ENCODE data around the gene KRTAP5-9. TPM values are rescaled to one million over a fixed set of nuclear protein-coding genes. Genes with fewer than 3 reads are reported as not detected.
"Not testable (repeated sequence)": the region's sequence is repeated elsewhere in the genome, so short reads cannot be mapped to it uniquely, and the experiment has no call there.

The KRTAP5-9 gene
- total and polyA plus RNA-seq, 2 donors = 0.54 TPM; not detected in 1

GRCh38 chr11:71576688-71577465, 28.7 kb downstream of the KRTAP5-9 start:
- not testable (repeated sequence) for DNase-seq (ENCODE audit: extremely low spot score)

GRCh38 chr11:71577469-71578004, 29.3 kb downstream of the KRTAP5-9 start:
- H3K4me1 ChIP-seq (ENCODE audit: insufficient read depth) = peaks cover 2% of the 10 kb centered on the region
- no peak overlapping the region for H3K4me3 ChIP-seq (ENCODE audit: low read depth, low read length)
- WGBS = 87% methylated on average over 7 of the region's 7 CpGs
- H3K27ac ChIP-seq (ENCODE audit: low read depth) = no peak overlapping the region
- no peak for DNase-seq (ENCODE audit: extremely low spot score)
- no peaks in the 10 kb centered on the region for H3K36me3 ChIP-seq (ENCODE audit: insufficient read depth)

More at GRCh38 chr11:71576688-71577465, 28.7 kb downstream of the KRTAP5-9 start:
- H3K36me3 ChIP-seq (ENCODE audit: insufficient read depth); H3K27ac ChIP-seq (ENCODE audit: low read depth); H3K4me1 ChIP-seq (ENCODE audit: insufficient read depth); H3K4me3 ChIP-seq (ENCODE audit: low read depth, low read length): not testable (repeated sequence)
- WGBS = 87% methylated on average over 38 of the region's 41 CpGs

GRCh38 chr11:71579513-71579912, 31.3 kb downstream of the KRTAP5-9 start:
- not testable (repeated sequence) for H3K4me1 ChIP-seq (ENCODE audit: insufficient read depth); H3K4me3 ChIP-seq (ENCODE audit: low read depth, low read length); DNase-seq (ENCODE audit: extremely low spot score); H3K27ac ChIP-seq (ENCODE audit: low read depth); H3K36me3 ChIP-seq (ENCODE audit: insufficient read depth)
- WGBS = 50% methylated on average over 7 of the region's 7 CpGs

DNA sequence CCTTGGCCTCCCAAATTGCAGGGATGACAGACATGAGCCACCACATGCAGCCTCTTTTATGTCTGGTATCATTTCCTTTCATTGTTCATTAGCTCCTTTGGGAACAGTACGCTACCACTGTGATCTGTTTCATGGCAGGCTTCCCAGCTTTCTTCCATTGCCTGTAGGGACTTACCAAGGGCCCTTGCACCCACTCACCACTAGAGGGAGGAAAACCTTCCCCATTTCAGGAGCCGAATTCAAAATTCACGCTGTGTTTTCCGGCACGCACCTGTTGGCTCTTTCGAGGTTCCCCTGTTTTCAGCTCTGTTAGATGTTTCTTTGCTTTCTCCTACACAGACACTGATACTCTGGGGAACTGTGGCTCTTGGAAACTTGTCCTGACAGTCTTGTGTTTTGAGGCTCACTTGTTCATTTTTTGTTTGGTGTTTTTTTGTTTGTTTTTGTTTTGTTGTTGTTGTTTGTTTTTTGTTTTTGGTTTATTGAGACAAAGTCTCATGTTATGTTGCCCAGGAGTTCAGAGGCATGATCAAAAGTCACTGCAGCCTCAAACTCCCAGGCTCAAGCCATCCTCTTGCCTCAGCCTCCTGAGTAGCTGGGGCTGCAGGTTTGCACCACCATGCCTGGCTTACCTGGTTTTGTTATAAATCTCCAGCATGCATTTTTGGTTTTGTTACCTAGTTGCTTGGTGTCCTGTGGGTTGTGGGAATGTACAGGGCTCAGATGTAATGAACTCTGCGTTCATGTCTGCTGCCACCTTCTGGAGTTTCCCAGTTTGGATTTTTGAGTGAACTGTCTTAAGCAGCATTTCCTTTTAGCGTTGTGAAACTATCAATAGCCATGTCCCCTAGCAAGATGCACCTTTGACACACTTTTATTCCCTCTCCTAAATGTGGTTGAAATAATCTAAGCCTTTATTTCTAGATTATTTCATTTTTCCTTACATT, 32.1 kb downstream of the KRTAP5-9 start:
- no peak overlapping the region for H3K27ac ChIP-seq (ENCODE audit: low read depth)
- no peak overlapping the region for H3K4me3 ChIP-seq (ENCODE audit: low read depth, low read length)
- no peaks in the 10 kb centered on the region for H3K36me3 ChIP-seq (ENCODE audit: insufficient read depth)
- DNase-seq (ENCODE audit: extremely low spot score) = peak; percentile 36
- WGBS = 10% methylated on average over 8 of the region's 8 CpGs
- H3K4me1 ChIP-seq (ENCODE audit: insufficient read depth) = peaks cover 2% of the 10 kb centered on the region

GRCh38 chr11:71581826-71582225, 33.6 kb downstream of the KRTAP5-9 start:
- no peak for DNase-seq (ENCODE audit: extremely low spot score)
- no peak overlapping the region for H3K27ac ChIP-seq (ENCODE audit: low read depth)
- no peaks in the 10 kb centered on the region for H3K36me3 ChIP-seq (ENCODE audit: insufficient read depth)
- 78% methylated on average over 4 of the region's 4 CpGs for WGBS
- H3K4me1 ChIP-seq (ENCODE audit: insufficient read depth) = peaks cover 2% of the 10 kb centered on the region
- H3K4me3 ChIP-seq (ENCODE audit: low read depth, low read length) = no peak overlapping the region

DNA sequence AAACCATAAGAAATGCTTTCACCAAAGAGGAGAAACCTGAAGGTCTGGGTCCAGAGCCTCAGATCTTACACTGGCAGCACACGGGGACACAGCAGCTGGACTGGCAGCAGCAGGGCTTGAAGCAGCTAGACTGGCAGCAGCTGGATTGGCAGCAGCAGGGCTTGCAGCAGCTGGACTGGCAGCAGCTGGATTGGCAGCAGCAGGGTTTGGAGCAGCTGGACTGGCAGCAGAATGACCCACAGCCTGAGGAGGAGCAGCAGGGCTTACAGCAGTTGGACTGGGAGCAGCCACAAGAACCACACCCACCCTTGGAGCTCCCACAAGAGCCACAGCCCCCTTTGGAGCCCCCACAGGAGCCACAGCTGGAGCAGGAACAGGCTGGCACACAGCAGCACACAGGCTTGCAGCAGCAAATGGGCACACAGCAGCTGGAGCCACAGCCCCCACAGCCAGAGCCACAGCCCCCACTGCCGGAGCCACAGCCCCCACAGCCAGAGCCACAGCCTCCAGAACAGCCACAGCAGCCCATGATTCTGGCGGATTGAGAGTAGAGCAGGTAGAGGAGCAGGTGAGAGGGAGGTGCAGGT, 34.2 kb downstream of the KRTAP5-9 start, which contains the start of gene KRTAP5-11:
Gene KRTAP5-11, minus strand, starts transcription at position 567 of the 587 bp plus-strand sequence. Its CDS starts 38 bp downstream, at position 529.
- Histone ChIP-seq H3K36me3 (ENCODE audit: insufficient read depth) (no peaks in the 10 kb centered on the region), H3K4me1 (ENCODE audit: insufficient read depth) (peaks cover 2% of the 10 kb centered on the region), H3K4me3 (ENCODE audit: low read depth, low read length) (no peak within 1 kb of the TSS), H3K27ac (ENCODE audit: low read depth) (no peak within 1 kb of the TSS)
- 70% methylated on average over 3 of the region's 3 CpGs for WGBS
- DNase-seq (ENCODE audit: extremely low spot score) = no peak

DNA sequence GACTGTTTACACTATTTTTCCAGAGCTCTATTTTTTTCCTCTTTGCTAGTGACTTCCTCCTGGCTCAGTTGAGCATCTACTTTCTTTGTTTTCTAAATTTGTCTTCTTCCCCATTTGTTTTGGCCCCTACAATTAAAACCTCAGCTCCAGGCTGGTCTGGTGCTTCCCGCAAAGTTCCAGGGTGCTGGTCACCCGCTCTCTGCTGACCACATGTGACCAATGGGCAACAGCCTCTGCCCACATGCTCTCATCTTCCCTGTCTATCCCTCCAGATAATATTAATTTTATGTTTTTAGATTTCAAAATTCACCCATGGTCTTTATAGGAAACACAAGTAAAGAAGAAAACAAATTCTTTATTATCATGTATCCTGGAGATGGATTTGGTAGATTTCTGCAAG, 34.7 kb downstream of the KRTAP5-9 start:
- H3K27ac ChIP-seq (ENCODE audit: low read depth); H3K4me3 ChIP-seq (ENCODE audit: low read depth, low read length); DNase-seq (ENCODE audit: extremely low spot score); H3K36me3 ChIP-seq (ENCODE audit: insufficient read depth); H3K4me1 ChIP-seq (ENCODE audit: insufficient read depth): not testable (repeated sequence)
- WGBS = 88% methylated on average over 2 of the region's 2 CpGs

GRCh38 chr11:71585673-71586072, 37.5 kb downstream of the KRTAP5-9 start:
- not testable (repeated sequence) for H3K4me1 ChIP-seq (ENCODE audit: insufficient read depth); H3K36me3 ChIP-seq (ENCODE audit: insufficient read depth); H3K4me3 ChIP-seq (ENCODE audit: low read depth, low read length); DNase-seq (ENCODE audit: extremely low spot score); H3K27ac ChIP-seq (ENCODE audit: low read depth)
- 80% methylated on average over 5 of the region's 5 CpGs for whole genome bisulfite sequencing

GRCh38 chr11:71588314-71588713, 40.1 kb downstream of the KRTAP5-9 start:
- not testable (repeated sequence) for H3K27ac ChIP-seq (ENCODE audit: low read depth); H3K4me3 ChIP-seq (ENCODE audit: low read depth, low read length); DNase-seq (ENCODE audit: extremely low spot score); H3K4me1 ChIP-seq (ENCODE audit: insufficient read depth); H3K36me3 ChIP-seq (ENCODE audit: insufficient read depth)
- 55% methylated on average over 4 of the region's 4 CpGs for WGBS

GRCh38 chr11:71588822-71589545, 40.8 kb downstream of the KRTAP5-9 start:
- H3K4me3 ChIP-seq (ENCODE audit: low read depth, low read length); H3K27ac ChIP-seq (ENCODE audit: low read depth); H3K36me3 ChIP-seq (ENCODE audit: insufficient read depth); DNase-seq (ENCODE audit: extremely low spot score); H3K4me1 ChIP-seq (ENCODE audit: insufficient read depth): not testable (repeated sequence)
- WGBS = 57% methylated on average over 11 of the region's 11 CpGs

DNA sequence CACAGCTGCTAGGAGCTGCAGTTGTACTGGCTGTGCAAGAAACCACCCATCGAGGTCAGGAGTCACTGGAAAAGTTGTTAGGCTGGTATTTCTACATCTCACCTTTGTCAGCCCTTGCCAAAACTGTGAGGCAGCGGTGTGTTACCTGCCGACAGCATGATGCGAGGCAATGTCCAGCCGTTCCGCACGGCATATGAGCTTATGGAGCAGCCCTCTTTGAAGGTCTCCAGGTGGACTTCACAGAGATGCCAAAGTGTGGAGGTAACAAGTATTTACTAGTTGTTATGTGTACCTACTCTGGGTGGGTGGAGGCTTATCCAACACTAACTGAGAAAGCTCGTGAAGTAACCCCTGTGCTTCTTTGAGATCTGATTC, 41.3 kb downstream of the KRTAP5-9 start:
- not testable (repeated sequence) for H3K36me3 ChIP-seq (ENCODE audit: insufficient read depth); H3K27ac ChIP-seq (ENCODE audit: low read depth); H3K4me3 ChIP-seq (ENCODE audit: low read depth, low read length); DNase-seq (ENCODE audit: extremely low spot score); H3K4me1 ChIP-seq (ENCODE audit: insufficient read depth)
- 75% methylated on average over 8 of the region's 8 CpGs for WGBS

Measured in urinary bladder (tissue), 4 donors.